Left colon (tissue), 2 donors: Measurements from ENCODE around the gene MRGPRE. TPM values are rescaled to one million over a fixed set of nuclear protein-coding genes. Genes with fewer than 3 reads are reported as not detected.

Experiments used
- ATAC-seq: fragments of 200-7000 bp; cut with Tn5 transposase; one replicate; pipeline ENCODE4 v1.9.1; 2020; ENCODE audit warnings: mild to moderate bottlenecking, moderate library complexity
- DNase-seq, 2 donors: peaks; one replicate each; pipeline ENCODE4 v3.0.0-alpha.2; 2020
- intact Hi-C, 2 donors: fragments of 100-400 bp; cut with DNase I in 1 of 2; cut with micrococcal nuclease in 1 of 2; formaldehyde crosslinking; loops; one replicate each; pipeline versions ENCODE4 v1.11.2 to v1.14.0; 2022; cut with DNase I, micrococcal nuclease
- total RNA-seq, 2 donors: library from RNA; stranded (reverse); fragmentation: NEBNext Ultra II Directional; extraction: Animal tissue kit (Norgen Biotek cat#: 25700); gene quantifications; one replicate each; pipeline ENCODE4 v1.2.1, GENCODE V29; 2021
- donor health status: DM: no; HTN: no; CAD: no.
- donor health status: DM: yes; HTN: yes; CAD: no.

The MRGPRE gene
- total RNA-seq, 2 donors from 2014 or later, result not detected

GRCh38 chr11:3217818-3218482 lies 14.3 kb downstream of the MRGPRE start:
- DNase-seq (peak in 1 of 2 donors; percentile 15), ATAC-seq (no peak)
- intact Hi-C loops, result loop anchor here in 1 of 2 donors (5.0 to 10.0 kb wide), 2 partner anchors 106 to 183 kb away; no protein-coding TSS in a partner anchor

GRCh38 chr11:3216027-3216525 lies 16.1 kb downstream of the MRGPRE start:
- DNase-seq, result no peak
- ATAC-seq, result no peak
- intact Hi-C loops, result loop anchor here in 1 of 2 donors (5.0 to 10.0 kb wide), 2 partner anchors 104 to 181 kb away; no protein-coding TSS in a partner anchor

GRCh38 chr11:3215346-3216026 lies 16.7 kb downstream of the MRGPRE start:
- ATAC-seq (peak; percentile 58), DNase-seq (peak; percentile 11 to 14)
- intact Hi-C loops, result loop anchor here in 1 of 2 donors (5.0 to 10.0 kb wide), 2 partner anchors 103 to 181 kb away; no protein-coding TSS in a partner anchor

- DNase-seq, result no peak
- intact Hi-C loops, result loop anchor here in 1 of 2 donors (10.0 kb wide), 1 partner anchor 180 kb away; no protein-coding TSS in a partner anchor
- no peak for ATAC-seq
These were observed 17.9 kb downstream of the MRGPRE start for GRCh38 chr11:3214420-3214699.

- ATAC-seq, result no peak
- intact Hi-C loops, result loop anchor here in 1 of 2 donors (10.0 kb wide), 1 partner anchor 179 kb away; no protein-coding TSS in a partner anchor
- peak in 1 of 2 donors; percentile 2 for DNase-seq
These were observed 18.4 kb downstream of the MRGPRE start for GRCh38 chr11:3213659-3214419.

GRCh38 chr11:3208272-3208671 lies 23.9 kb downstream of the MRGPRE start:
- intact Hi-C loops, result no loop called here
- no peak for DNase-seq

GRCh38 chr11:3207526-3208189 lies 24.6 kb downstream of the MRGPRE start:
- intact Hi-C loops, result no loop called here
- DNase-seq, result no peak
- ATAC-seq, result no peak

More at GRCh38 chr11:3208272-3208671, 23.9 kb downstream of the MRGPRE start:
- ATAC-seq, result no peak

- intact Hi-C loops, result no loop called here
- ATAC-seq, result no peak
- no peak for DNase-seq
These were observed 25.4 kb downstream of the MRGPRE start for GRCh38 chr11:3206922-3207204.

GRCh38 chr11:3206156-3206921 lies 25.9 kb downstream of the MRGPRE start:
- intact Hi-C loops, result no loop called here
- no peak for ATAC-seq
- no peak for DNase-seq

GRCh38 chr11:3205261-3206155 lies 26.7 kb downstream of the MRGPRE start:
- intact Hi-C loops, result no loop called here
- ATAC-seq (peak; percentile 48), DNase-seq (no peak)

GRCh38 chr11:3204141-3205015 lies 27.8 kb downstream of the MRGPRE start:
- DNase-seq (no peak), ATAC-seq (no peak)
- intact Hi-C loops, result no loop called here

- DNase-seq (peak in 1 of 2 donors; percentile 0), ATAC-seq (peak; percentile 45)
- intact Hi-C loops, result no loop called here
These were observed 28.8 kb downstream of the MRGPRE start for GRCh38 chr11:3203221-3204043.

GRCh38 chr11:3202759-3203158 lies 29.5 kb downstream of the MRGPRE start:
- intact Hi-C loops, result no loop called here
- DNase-seq (peak in 1 of 2 donors; percentile 8), ATAC-seq (no peak)

- intact Hi-C loops, result no loop called here
- DNase-seq (peak in 1 of 2 donors; percentile 19), ATAC-seq (no peak)
These were observed 29.9 kb downstream of the MRGPRE start for GRCh38 chr11:3202305-3202704.

- ATAC-seq (no peak), DNase-seq (peak in 1 of 2 donors; percentile 8)
- intact Hi-C loops, result no loop called here
These were observed 30.5 kb downstream of the MRGPRE start for GRCh38 chr11:3201677-3202181.
